GM20000 (cell line): Measurements from ENCODE around the gene C1orf159.

Experiments used
- DNase-seq: peaks from one replicate; pipeline ENCODE4 v3.0.0; 2012; ENCODE audit warnings: low spot score
- CTCF ChIP-seq: IDR thresholded peaks from 2 replicates; pipeline ENCODE4 v1.5.1; 2012; ENCODE audit warnings: mild to moderate bottlenecking, control low read depth; ENCODE audit errors: extremely low read depth, missing control alignments

The C1orf159 gene

GRCh38 chr1:1120096-1120495, 4.2 kb upstream of the C1orf159 start:
- TF ChIP-seq CTCF, result no peak
- DNase-seq, result no peak

- no peak for DNase-seq
- no peak for TF ChIP-seq CTCF
Measured at GRCh38 chr1:1119272-1119890, 3.5 kb upstream of the C1orf159 start.

GRCh38 chr1:1118876-1119220, 3.0 kb upstream of the C1orf159 start:
- no peak for TF ChIP-seq CTCF
- no peak for DNase-seq

- DNase-seq, result no peak
- TF ChIP-seq CTCF, result no peak
Measured at GRCh38 chr1:1118011-1118875, 2.4 kb upstream of the C1orf159 start.

- no peak for TF ChIP-seq CTCF
- DNase-seq, result no peak
Measured at GRCh38 chr1:1117469-1117831, 1.6 kb upstream of the C1orf159 start.

- TF ChIP-seq CTCF, result no peak
- DNase-seq, result no peak
Measured at GRCh38 chr1:1116701-1117468, 996 bp upstream of the C1orf159 start.
